HFF-Myc (cell line): ENCODE measurements around the gene DNM2.

ENCODE experiments used
- DNase-seq: peaks from one replicate; pipeline ENCODE4 v3.0.0-alpha.2; 2011; ENCODE audit warnings: low read depth; ENCODE audit errors: extremely low read depth
- H3K4me3 ChIP-seq: replicated peaks from 2 replicates; pipeline ENCODE4 v1.5.1; 2011; ENCODE audit warnings: low read depth, mild to moderate bottlenecking, control low read depth, low read length
- TF ChIP-seq, protein P1 (sequence below): IDR thresholded peaks from 2 replicates; pipeline ENCODE4 v1.5.1; 2012; ENCODE audit warnings: mild to moderate bottlenecking, low read depth, low read length, control low read depth; ENCODE audit errors: missing control alignments

DNM2 gene

DNA sequence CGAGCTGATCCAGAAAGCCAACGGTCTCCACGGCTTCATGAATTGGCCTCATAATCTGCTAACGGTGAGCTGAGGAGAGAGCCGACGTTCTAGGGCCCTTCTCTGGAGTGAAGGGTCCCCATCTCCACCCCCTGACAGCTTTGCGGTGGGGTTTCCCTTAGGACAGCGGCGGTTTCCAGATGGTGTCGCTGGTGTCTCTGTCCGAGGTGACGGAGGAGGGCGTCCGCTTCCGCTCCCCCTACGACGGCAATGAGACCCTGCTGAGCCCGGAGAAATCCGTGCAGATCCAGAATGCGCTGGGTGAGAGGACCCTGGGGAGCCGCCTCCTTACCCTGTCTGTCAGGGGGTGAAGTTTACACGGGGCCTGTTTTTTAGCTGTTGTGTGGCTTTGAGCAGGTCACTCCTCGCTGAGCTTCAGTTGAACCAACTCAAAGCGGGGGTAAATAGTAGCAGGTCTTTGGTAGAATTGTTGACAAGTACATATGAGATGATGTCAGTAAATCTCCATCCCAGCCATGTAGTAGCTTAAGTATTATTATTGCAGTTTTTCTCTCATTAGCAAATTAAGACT lies 15.8 kb upstream of the DNM2 start:
- no peak for DNase-seq
- TF ChIP-seq, protein P1, sequence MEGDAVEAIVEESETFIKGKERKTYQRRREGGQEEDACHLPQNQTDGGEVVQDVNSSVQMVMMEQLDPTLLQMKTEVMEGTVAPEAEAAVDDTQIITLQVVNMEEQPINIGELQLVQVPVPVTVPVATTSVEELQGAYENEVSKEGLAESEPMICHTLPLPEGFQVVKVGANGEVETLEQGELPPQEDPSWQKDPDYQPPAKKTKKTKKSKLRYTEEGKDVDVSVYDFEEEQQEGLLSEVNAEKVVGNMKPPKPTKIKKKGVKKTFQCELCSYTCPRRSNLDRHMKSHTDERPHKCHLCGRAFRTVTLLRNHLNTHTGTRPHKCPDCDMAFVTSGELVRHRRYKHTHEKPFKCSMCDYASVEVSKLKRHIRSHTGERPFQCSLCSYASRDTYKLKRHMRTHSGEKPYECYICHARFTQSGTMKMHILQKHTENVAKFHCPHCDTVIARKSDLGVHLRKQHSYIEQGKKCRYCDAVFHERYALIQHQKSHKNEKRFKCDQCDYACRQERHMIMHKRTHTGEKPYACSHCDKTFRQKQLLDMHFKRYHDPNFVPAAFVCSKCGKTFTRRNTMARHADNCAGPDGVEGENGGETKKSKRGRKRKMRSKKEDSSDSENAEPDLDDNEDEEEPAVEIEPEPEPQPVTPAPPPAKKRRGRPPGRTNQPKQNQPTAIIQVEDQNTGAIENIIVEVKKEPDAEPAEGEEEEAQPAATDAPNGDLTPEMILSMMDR, result no peak
- peak overlapping the region; percentile 95 for H3K4me3 ChIP-seq

DNA sequence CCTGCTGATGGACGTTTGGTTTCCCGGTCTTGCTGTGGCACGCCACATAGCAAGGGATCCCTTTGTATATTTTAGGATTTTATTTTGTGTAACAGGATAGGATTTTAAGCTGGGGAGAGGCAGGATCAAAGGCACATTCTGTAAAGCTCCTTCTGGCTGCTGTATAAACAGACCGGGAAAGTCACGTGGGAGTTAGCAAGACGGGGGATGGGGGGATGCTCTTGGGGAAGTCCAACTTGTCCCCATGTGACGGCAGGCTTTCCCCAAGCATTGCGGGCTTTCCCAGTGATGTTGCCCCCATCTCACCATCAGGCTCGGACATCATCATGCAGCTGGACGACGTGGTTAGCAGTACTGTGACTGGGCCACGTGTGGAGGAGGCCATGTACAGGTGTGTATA lies 10.9 kb upstream of the DNM2 start:
- no peak for DNase-seq
- TF ChIP-seq, protein P1, result no peak
- H3K4me3 ChIP-seq, result no peak overlapping the region

DNA sequence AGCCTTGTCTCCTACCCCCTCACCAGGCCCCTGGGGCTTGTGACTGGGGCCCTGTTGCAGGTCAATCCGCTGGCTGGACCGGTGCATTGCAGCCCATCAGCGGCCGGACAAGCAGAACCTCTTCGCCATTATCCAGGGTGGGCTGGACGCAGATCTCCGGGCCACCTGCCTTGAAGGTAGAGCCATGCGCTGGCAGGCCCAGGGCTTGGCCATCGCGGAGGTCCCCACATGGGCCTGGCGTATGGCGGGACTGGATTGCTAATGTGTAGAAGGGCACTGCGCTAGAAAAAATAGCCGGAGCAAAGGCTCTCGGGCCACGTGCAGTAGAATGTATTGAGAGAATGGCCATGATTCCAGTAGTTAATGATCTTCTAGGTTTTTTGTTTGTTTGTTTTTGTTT lies 10.4 kb upstream of the DNM2 start:
- no peak overlapping the region for H3K4me3 ChIP-seq
- no peak for DNase-seq
- TF ChIP-seq, protein P1, result no peak

DNA sequence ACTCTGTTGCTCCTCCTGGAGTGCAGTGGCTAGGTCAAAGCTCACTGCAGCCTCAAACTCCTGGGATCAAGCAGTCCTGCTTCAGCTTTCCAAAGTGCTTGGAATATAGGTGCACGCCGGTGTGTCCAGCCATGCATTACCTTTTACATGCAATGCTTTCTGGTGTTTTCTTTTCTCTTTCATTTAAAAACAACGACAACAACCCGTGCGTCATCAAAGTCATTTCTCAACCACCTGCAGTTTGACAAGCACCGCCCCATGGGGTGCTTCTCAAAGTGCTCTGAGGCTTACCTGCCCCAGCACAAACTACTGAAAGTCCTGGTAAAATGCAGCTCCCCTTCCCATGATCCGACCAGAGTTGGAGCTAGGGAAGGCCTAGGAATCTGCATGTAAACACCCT lies 9.6 kb upstream of the DNM2 start:
- DNase-seq, result no peak
- TF ChIP-seq, protein P1, result no peak
- no peak overlapping the region for H3K4me3 ChIP-seq

DNA sequence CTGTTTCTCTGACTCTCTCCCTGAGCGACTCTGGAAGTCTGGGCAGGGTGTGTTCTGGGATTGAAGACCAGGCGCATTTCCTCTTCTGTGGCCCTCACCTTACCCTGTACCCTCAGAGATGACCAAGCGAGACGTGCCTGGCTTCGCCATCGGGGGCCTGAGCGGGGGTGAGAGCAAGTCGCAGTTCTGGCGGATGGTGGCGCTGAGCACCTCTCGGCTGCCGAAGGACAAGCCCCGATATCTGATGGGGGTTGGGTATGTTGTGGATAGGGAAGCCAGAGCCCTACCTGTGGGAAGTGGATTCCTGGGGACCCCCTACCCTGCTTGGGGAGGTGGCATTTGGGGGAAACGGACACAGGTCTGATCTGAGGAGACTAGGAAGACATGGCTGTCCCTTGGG lies 5.8 kb upstream of the DNM2 start:
- no peak overlapping the region for H3K4me3 ChIP-seq
- no peak for DNase-seq
- TF ChIP-seq, protein P1, result no peak

DNA sequence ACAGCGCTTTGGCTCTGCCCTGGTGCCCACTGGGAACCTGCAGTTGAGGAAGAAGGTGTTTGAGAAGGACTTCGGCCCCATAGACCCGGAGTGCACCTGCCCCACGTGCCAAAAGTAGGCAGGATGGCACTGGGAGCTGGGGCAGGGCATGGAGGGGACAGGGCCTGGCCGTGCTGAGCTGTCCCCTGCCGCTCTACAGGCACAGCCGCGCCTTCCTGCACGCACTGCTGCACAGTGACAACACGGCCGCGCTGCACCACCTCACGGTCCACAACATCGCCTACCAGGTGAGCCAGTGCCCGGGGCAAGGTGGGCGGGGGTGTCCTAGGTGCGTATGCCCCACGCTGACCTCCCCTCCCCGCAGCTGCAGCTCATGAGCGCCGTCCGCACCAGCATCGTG lies 5.1 kb upstream of the DNM2 start:
- no peak overlapping the region for H3K4me3 ChIP-seq
- TF ChIP-seq, protein P1, result no peak
- no peak for DNase-seq

DNA sequence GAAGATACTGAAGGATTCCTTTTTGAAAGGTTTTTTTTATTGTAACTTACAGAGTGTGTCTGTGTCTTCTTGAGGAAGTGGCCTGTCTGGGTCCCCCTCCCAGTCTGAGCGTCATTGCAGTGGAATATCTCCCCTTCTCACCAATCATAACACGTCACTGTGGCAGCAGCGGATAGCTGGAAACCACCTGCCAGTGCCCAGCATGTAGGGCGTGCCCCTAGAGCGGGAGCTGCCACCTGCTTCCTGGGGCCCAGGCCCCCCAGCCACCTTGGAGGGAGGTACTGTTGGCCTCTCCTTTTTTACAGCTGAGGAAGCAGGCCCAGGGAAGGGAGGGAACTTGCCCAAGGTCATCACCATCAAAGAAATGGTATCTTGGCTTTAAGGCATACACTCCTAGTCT lies 4.6 kb upstream of the DNM2 start:
- H3K4me3 ChIP-seq, result no peak overlapping the region
- DNase-seq, result no peak
- TF ChIP-seq, protein P1, result no peak
